OCI-LY1 (cell line): ENCODE results near the gene ERP44.

ENCODE experiments used
- H2AFZ ChIP-seq: fragments of 200-600 bp; sonication (generic), shearing (Covaris generic); 2 replicates; pipeline ENCODE4 v1.6.0; 2014; ENCODE audit warnings: antibody characterized with exemption, mild to moderate bottlenecking, low read length
- H3F3A ChIP-seq: fragments of 200-600 bp; sonication (generic), shearing (Covaris generic); 2 replicates; pipeline ENCODE4 v1.6.0; 2014; ENCODE audit warnings: mild to moderate bottlenecking, antibody characterized with exemption, low read length, moderate library complexity; ENCODE audit not compliant: insufficient read depth
- H3K27ac ChIP-seq: fragments of 200-600 bp; sonication (generic); 2 replicates; pipeline ENCODE4 v1.5.1; 2014; ENCODE audit warnings: low read length, mixed run types, mild to moderate bottlenecking, low read depth; ENCODE audit not compliant: poor library complexity, severe bottlenecking
- H3K27me3 ChIP-seq: fragments of 200-600 bp; sonication (generic); 2 replicates; pipeline ENCODE4 v1.6.0; 2014; ENCODE audit warnings: antibody characterized with exemption, mild to moderate bottlenecking, low read length, moderate library complexity; ENCODE audit not compliant: insufficient read depth
- H3K36me3 ChIP-seq: fragments of 200-600 bp; sonication (generic); 2 replicates; pipeline ENCODE4 v1.6.1; 2014; ENCODE audit warnings: mild to moderate bottlenecking, antibody characterized with exemption, low read length, moderate library complexity, mixed read lengths; ENCODE audit not compliant: insufficient read depth
- H3K4me1 ChIP-seq: fragments of 200-600 bp; sonication (generic); 2 replicates; pipeline ENCODE4 v1.5.1; 2014; ENCODE audit warnings: mild to moderate bottlenecking, low read length, moderate library complexity; ENCODE audit not compliant: insufficient read depth, severe bottlenecking
- H3K4me2 ChIP-seq: fragments of 200-600 bp; sonication (generic), shearing (Covaris generic); 2 replicates; pipeline ENCODE4 v1.6.1; 2014; ENCODE audit warnings: low read length
- H3K4me3 ChIP-seq: fragments of 200-600 bp; sonication (generic); 2 replicates; pipeline ENCODE4 v1.5.1; 2014; ENCODE audit warnings: low read length, low read depth, mild to moderate bottlenecking, mixed read lengths; ENCODE audit not compliant: poor library complexity, severe bottlenecking
- H3K79me2 ChIP-seq: fragments of 200-600 bp; shearing (Covaris generic); 2 replicates; pipeline ENCODE4 v1.6.1; 2016; ENCODE audit warnings: mixed run types, low read length, mixed read lengths; ENCODE audit not compliant: insufficient read depth
- H3K9ac ChIP-seq: fragments of 200-600 bp; sonication (generic), shearing (Covaris generic); 2 replicates; pipeline ENCODE4 v1.6.1; 2014; ENCODE audit warnings: mild to moderate bottlenecking, low read length, mixed read lengths
- H3K9me2 ChIP-seq: fragments of 200-600 bp; sonication (generic), shearing (Covaris generic); 2 replicates; pipeline ENCODE4 v1.6.1; 2014; ENCODE audit warnings: low read depth, mild to moderate bottlenecking, low read length, mixed read lengths
- H3K9me3 ChIP-seq: fragments of 200-600 bp; shearing (Covaris generic); 2 replicates; pipeline ENCODE4 v1.6.1; 2014; ENCODE audit warnings: low read length, mixed read lengths
- H4K20me1 ChIP-seq: fragments of 200-600 bp; sonication (generic), shearing (Covaris generic); 2 replicates; pipeline ENCODE4 v1.6.0; 2016; ENCODE audit warnings: mild to moderate bottlenecking, low read length; ENCODE audit not compliant: insufficient read depth
- EZH2 ChIP-seq: fragments of 200-600 bp; sonication (generic), shearing (Covaris generic); IDR thresholded peaks from 2 replicates; pipeline ENCODE4 v1.8.0; 2017; ENCODE audit warnings: borderline replicate concordance, mixed run types, mild to moderate bottlenecking, antibody characterized with exemption, low read length, moderate library complexity, mixed read lengths
- TF ChIP-seq, protein P1 (sequence below): fragments of 200-600 bp; sonication (generic), shearing (Covaris generic); IDR thresholded peaks from 2 replicates; pipeline ENCODE4 v1.5.1; 2017; ENCODE audit warnings: mild to moderate bottlenecking, antibody characterized with exemption, low read length, moderate library complexity, mixed read lengths

ERP44 gene

GRCh38 chr9:100033877-100034551 lies 64.8 kb downstream of the ERP44 start:
- Histone ChIP-seq H3K9me2 (no peaks in the 10 kb centered on the region), H3K4me1 (peaks cover 4% of the 10 kb centered on the region), H4K20me1 (0 out of 2 replicates have a peak, but pooled peaks cover 2% of the 10 kb centered on the region), H3K9me3 (peaks cover 5% of the 10 kb centered on the region; the same call in 1 of the 2 replicates), H2AFZ (no peak overlapping the region), H3K36me3 (peaks cover 63% of the 10 kb centered on the region), H3K27me3 (no peaks in the 10 kb centered on the region), H3K79me2 (peaks cover 29% of the 10 kb centered on the region), H3K4me2 (no peak overlapping the region), H3K27ac (no peak overlapping the region), H3F3A (no peaks in the 10 kb centered on the region), H3K9ac (no peak overlapping the region), H3K4me3 (no peak overlapping the region)
- TF ChIP-seq EZH2: no peak
- TF ChIP-seq, protein P1, sequence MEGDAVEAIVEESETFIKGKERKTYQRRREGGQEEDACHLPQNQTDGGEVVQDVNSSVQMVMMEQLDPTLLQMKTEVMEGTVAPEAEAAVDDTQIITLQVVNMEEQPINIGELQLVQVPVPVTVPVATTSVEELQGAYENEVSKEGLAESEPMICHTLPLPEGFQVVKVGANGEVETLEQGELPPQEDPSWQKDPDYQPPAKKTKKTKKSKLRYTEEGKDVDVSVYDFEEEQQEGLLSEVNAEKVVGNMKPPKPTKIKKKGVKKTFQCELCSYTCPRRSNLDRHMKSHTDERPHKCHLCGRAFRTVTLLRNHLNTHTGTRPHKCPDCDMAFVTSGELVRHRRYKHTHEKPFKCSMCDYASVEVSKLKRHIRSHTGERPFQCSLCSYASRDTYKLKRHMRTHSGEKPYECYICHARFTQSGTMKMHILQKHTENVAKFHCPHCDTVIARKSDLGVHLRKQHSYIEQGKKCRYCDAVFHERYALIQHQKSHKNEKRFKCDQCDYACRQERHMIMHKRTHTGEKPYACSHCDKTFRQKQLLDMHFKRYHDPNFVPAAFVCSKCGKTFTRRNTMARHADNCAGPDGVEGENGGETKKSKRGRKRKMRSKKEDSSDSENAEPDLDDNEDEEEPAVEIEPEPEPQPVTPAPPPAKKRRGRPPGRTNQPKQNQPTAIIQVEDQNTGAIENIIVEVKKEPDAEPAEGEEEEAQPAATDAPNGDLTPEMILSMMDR: no peak

GRCh38 chr9:100030548-100030947 lies 68.3 kb downstream of the ERP44 start:
- H3K27ac ChIP-seq: peak overlapping the region; percentile 15
- peaks cover 11% of the 10 kb centered on the region; the same call in 1 of the 2 replicates for H3K79me2 ChIP-seq
- no peaks in the 10 kb centered on the region for H3F3A ChIP-seq
- no peak overlapping the region for H3K4me2 ChIP-seq
- H3K4me3 ChIP-seq: no peak overlapping the region
- H3K9me3 ChIP-seq: peaks cover 3% of the 10 kb centered on the region; the same call in 1 of the 2 replicates
- no peaks in the 10 kb centered on the region for H4K20me1 ChIP-seq
- peaks cover 46% of the 10 kb centered on the region for H3K36me3 ChIP-seq
- no peaks in the 10 kb centered on the region for H3K27me3 ChIP-seq
- TF ChIP-seq EZH2: no peak
- no peaks in the 10 kb centered on the region for H3K9me2 ChIP-seq
- peaks cover 4% of the 10 kb centered on the region for H3K4me1 ChIP-seq
- H3K9ac ChIP-seq: no peak overlapping the region
- no peak overlapping the region for H2AFZ ChIP-seq

GRCh38 chr9:100029251-100029650 lies 69.5 kb downstream of the ERP44 start:
- TF ChIP-seq, protein P1: no peak
- no peak for TF ChIP-seq EZH2
- no peak overlapping the region for H3K4me3 ChIP-seq
- H3K9ac ChIP-seq: no peak overlapping the region
- no peak overlapping the region for H2AFZ ChIP-seq
- H3K9me3 ChIP-seq: peaks cover 2% of the 10 kb centered on the region; the same call in 1 of the 2 replicates
- no peaks in the 10 kb centered on the region for H3K9me2 ChIP-seq
- 0 out of 2 replicates have a peak, but pooled peaks cover 3% of the 10 kb centered on the region for H3K79me2 ChIP-seq
- H3K36me3 ChIP-seq: peaks cover 36% of the 10 kb centered on the region
- no peaks in the 10 kb centered on the region for H3F3A ChIP-seq
- no peaks in the 10 kb centered on the region for H3K27me3 ChIP-seq
- H3K4me1 ChIP-seq: peaks cover 4% of the 10 kb centered on the region
- H3K4me2 ChIP-seq: no peak overlapping the region
- no peaks in the 10 kb centered on the region for H4K20me1 ChIP-seq
- H3K27ac ChIP-seq: no peak overlapping the region
